Uterus (tissue), 4 donors: ENCODE data around the gene KLF11. TPM values are rescaled to one million over a fixed set of nuclear protein-coding genes. Genes with fewer than 3 reads are reported as not detected.

ENCODE experiments used
- DNase-seq, 2 donors: peaks; one replicate each; pipeline ENCODE4 v3.0.0-alpha.2; 2019 to 2020
- H3K27ac ChIP-seq, 2 donors: fragments of 200-600 bp; sonication (generic); 1 replicate in 1 of 2; 2 replicates in 1 of 2; pipeline ENCODE4 v1.5.1; 2016 to 2018
- H3K27me3 ChIP-seq, 2 donors: fragments of 200-600 bp; sonication (generic); one replicate each; pipeline ENCODE4 v1.5.1; 2018 to 2019; ENCODE audit warnings: control low read depth in 1 of 2
- H3K36me3 ChIP-seq, 2 donors: fragments of 200-600 bp; sonication (generic); one replicate each; pipeline ENCODE4 v1.5.1; 2019; ENCODE audit warnings: control low read depth in 1 of 2
- H3K4me1 ChIP-seq, 2 donors: fragments of 200-600 bp; sonication (generic); one replicate each; pipeline ENCODE4 v1.5.1; 2018 to 2019; ENCODE audit warnings: control low read depth in 1 of 2
- H3K4me3 ChIP-seq, 2 donors: fragments of 200-600 bp; sonication (generic); 1 replicate in 1 of 2; 2 replicates in 1 of 2; pipeline ENCODE4 v1.5.1; 2018 to 2019; ENCODE audit warnings: mild to moderate bottlenecking in 1 of 2
- H3K9me3 ChIP-seq, 2 donors: fragments of 200-600 bp; sonication (generic); one replicate each; pipeline ENCODE4 v1.5.1; 2019; ENCODE audit warnings: control low read depth in 1 of 2
- POLR2A ChIP-seq, 2 donors: fragments of 450-650 bp; IDR thresholded peaks; one replicate each; pipeline ENCODE4 v1.6.1; 2016; ENCODE audit warnings: antibody characterized with exemption in 2 of 2, mild to moderate bottlenecking in 1 of 2, moderate library complexity in 1 of 2
- intact Hi-C: fragments of 100-400 bp; cut with DNase I; formaldehyde crosslinking; loops from one replicate; pipeline ENCODE4 v1.15.1; 2023; ENCODE audit warnings: low total_unique reads
- total RNA-seq, 4 donors: library from RNA; depleted of rRNA in 3 of 4; stranded (reverse); fragments of >200 nt in 3 of 4; gene quantifications; one replicate each; pipeline versions ENCODE4 v1.1.0 to v1.2.4, GENCODE V29; 2014 to 2023
- TF ChIP-seq, protein P1 (sequence below), 4 experiments: fragments of 200-600 bp in 2 of 4; fragments of 450-650 bp in 2 of 4; sonication (generic) in 2 of 4; IDR thresholded peaks; one replicate each; pipeline ENCODE4 v1.5.1; 2016 to 2019; ENCODE audit warnings: antibody characterized with exemption in 4 of 4, mild to moderate bottlenecking in 2 of 4, moderate library complexity in 1 of 4
- donor health status: DM: yes; HTN: yes; CAD: no.

Gene KLF11
- total RNA-seq, 4 donors from 2014 or later = 23.4 to 49.9 (median 31.7) TPM

DNA sequence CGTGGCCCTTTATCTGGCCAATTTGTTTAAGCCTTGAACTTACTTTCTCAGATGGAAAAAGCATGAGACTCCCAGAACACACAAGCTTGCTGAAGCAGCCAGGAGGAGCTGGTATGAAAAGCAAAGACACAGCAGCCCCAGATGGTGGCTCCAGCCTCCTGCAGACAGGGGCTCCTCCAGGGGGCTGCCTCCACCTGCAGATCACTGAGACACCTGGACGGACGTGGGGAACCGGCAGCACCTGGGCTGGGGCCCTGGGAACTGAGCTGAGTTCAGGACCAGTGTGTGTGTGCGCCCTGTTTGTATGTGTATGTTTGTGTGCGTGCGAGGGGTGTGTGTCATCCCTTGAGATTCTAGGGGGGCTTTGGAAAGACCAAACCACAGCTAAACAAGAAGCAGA lies 28.2 kb downstream of the KLF11 start:
- DNase-seq = no peak
- no peak overlapping the region for H3K4me3 ChIP-seq
- H3K36me3 ChIP-seq = no peaks in the 10 kb centered on the region
- intact Hi-C loops = no loop called here
- TF ChIP-seq, protein P1, sequence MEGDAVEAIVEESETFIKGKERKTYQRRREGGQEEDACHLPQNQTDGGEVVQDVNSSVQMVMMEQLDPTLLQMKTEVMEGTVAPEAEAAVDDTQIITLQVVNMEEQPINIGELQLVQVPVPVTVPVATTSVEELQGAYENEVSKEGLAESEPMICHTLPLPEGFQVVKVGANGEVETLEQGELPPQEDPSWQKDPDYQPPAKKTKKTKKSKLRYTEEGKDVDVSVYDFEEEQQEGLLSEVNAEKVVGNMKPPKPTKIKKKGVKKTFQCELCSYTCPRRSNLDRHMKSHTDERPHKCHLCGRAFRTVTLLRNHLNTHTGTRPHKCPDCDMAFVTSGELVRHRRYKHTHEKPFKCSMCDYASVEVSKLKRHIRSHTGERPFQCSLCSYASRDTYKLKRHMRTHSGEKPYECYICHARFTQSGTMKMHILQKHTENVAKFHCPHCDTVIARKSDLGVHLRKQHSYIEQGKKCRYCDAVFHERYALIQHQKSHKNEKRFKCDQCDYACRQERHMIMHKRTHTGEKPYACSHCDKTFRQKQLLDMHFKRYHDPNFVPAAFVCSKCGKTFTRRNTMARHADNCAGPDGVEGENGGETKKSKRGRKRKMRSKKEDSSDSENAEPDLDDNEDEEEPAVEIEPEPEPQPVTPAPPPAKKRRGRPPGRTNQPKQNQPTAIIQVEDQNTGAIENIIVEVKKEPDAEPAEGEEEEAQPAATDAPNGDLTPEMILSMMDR (IDR thresholded peaks at IDR 0.05) = no peak
- TF ChIP-seq POLR2A (IDR thresholded peaks at IDR 0.05) = no peak
- H3K27ac ChIP-seq = no peak overlapping the region
- no peaks in the 10 kb centered on the region for H3K4me1 ChIP-seq
- H3K27me3 ChIP-seq = no peaks in the 10 kb centered on the region
- H3K9me3 ChIP-seq = no peaks in the 10 kb centered on the region

- Histone ChIP-seq H3K27me3 (no peaks in the 10 kb centered on the region), H3K4me1 (no peaks in the 10 kb centered on the region), H3K4me3 (no peak overlapping the region), H3K9me3 (no peaks in the 10 kb centered on the region), H3K27ac (no peak overlapping the region), H3K36me3 (no peaks in the 10 kb centered on the region)
- intact Hi-C loops = no loop called here
- no peak for TF ChIP-seq POLR2A (IDR thresholded peaks at IDR 0.05)
- TF ChIP-seq, protein P1 (IDR thresholded peaks at IDR 0.05) = peak; percentile 88 to 91 (median 90)
- peak; percentile 85 to 88 for DNase-seq
Observed at GRCh38 chr2:10072656-10073480, 29.5 kb downstream of the KLF11 start.

DNA sequence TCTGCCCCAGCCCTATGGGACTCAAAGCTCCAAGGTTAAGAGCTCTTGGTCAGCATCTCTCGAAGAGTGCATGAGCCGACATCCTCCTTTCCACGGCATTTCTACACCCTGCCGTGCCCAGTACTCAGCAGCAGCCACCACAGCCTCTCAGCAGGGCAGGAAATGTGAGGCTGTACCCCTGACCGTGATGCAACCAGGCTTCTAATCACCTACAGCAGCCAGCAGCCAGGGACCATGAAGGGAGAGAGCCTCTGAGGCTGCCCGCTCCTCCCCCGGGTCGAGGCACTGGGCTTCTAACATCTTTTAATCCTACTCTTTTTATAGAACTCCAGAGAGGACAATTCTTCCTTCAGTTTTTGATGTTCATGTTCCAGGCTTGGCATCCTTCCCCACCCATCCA lies 30.4 kb downstream of the KLF11 start:
- Histone ChIP-seq H3K9me3 (no peaks in the 10 kb centered on the region), H3K36me3 (no peaks in the 10 kb centered on the region), H3K27me3 (no peaks in the 10 kb centered on the region), H3K27ac (no peak overlapping the region), H3K4me3 (no peak overlapping the region), H3K4me1 (no peaks in the 10 kb centered on the region)
- TF ChIP-seq POLR2A (IDR thresholded peaks at IDR 0.05) = no peak
- TF ChIP-seq, protein P1 (IDR thresholded peaks at IDR 0.05) = no peak
- no peak for DNase-seq
- intact Hi-C loops = no loop called here

- no peak overlapping the region for H3K4me3 ChIP-seq
- H3K27me3 ChIP-seq = no peaks in the 10 kb centered on the region
- intact Hi-C loops = no loop called here
- no peak for DNase-seq
- TF ChIP-seq POLR2A (IDR thresholded peaks at IDR 0.05) = no peak
- TF ChIP-seq, protein P1 (IDR thresholded peaks at IDR 0.05) = no peak
- H3K27ac ChIP-seq = no peak overlapping the region
- H3K9me3 ChIP-seq = no peaks in the 10 kb centered on the region
- peaks cover 0 to 4% of the 10 kb centered on the region in 2 donors for H3K4me1 ChIP-seq
- no peaks in the 10 kb centered on the region for H3K36me3 ChIP-seq
Observed at GRCh38 chr2:10075101-10075500, 31.8 kb downstream of the KLF11 start.

GRCh38 chr2:10075571-10076209 lies 32.3 kb downstream of the KLF11 start:
- intact Hi-C loops = no loop called here
- peaks cover 0 to 9% of the 10 kb centered on the region in 2 donors for H3K4me1 ChIP-seq

More at GRCh38 chr2:10075571-10076209, 32.3 kb downstream of the KLF11 start:
- no peak for DNase-seq
- no peaks in the 10 kb centered on the region for H3K27me3 ChIP-seq
- TF ChIP-seq, protein P1 (IDR thresholded peaks at IDR 0.05) = no peak
- no peak for TF ChIP-seq POLR2A (IDR thresholded peaks at IDR 0.05)
- no peaks in the 10 kb centered on the region for H3K9me3 ChIP-seq
- no peaks in the 10 kb centered on the region for H3K36me3 ChIP-seq
- no peak overlapping the region for H3K27ac ChIP-seq
- no peak overlapping the region for H3K4me3 ChIP-seq
